ENCODE data around the gene HK2. TPM values are rescaled to one million over a fixed set of nuclear protein-coding genes. Genes with fewer than 3 reads are reported as not detected.

Gene HK2
- total and polyA plus RNA-seq, 3 experiments from 2014 or later: 1.8 to 57.0 (median 54.5) TPM

GRCh38 chr2:74880054-74880728, 46.3 kb downstream of the HK2 start:
- peaks cover 4% of the 10 kb centered on the region for H3K4me1 ChIP-seq (ENCODE audit: insufficient read depth, low read length)
- Mint-ChIP-seq H3K4me1 (peaks cover 0 to 8% (median 1%) of the 10 kb centered on the region in 3 donors), H3K27ac (no peak overlapping the region), H3K9me3 (no peaks in the 10 kb centered on the region), H3K36me3 (peaks cover 0 to 1% (median 0%) of the 10 kb centered on the region in 3 donors), H3K4me3 (peak overlapping the region in 1 of 7 donors; percentile 74), H3K27me3 (no peaks in the 10 kb centered on the region)
- POLR2A ChIA-PET: no interaction called here
- CTCF ChIA-PET: no interaction called here
- no peaks in the 10 kb centered on the region for H3K27me3 ChIP-seq (ENCODE audit: insufficient read depth, low read length, poor library complexity, severe bottlenecking)
- no peak for DNase-seq
- H3K4me3 ChIP-seq (ENCODE audit: low read length): no peak overlapping the region
- H3K36me3 ChIP-seq (ENCODE audit: insufficient read depth, low read length): peaks cover 4% of the 10 kb centered on the region
- H3K27ac ChIP-seq (ENCODE audit: low read depth, low read length): no peak overlapping the region
- H3K9me3 ChIP-seq (ENCODE audit: low read length): no peaks in the 10 kb centered on the region

DNA sequence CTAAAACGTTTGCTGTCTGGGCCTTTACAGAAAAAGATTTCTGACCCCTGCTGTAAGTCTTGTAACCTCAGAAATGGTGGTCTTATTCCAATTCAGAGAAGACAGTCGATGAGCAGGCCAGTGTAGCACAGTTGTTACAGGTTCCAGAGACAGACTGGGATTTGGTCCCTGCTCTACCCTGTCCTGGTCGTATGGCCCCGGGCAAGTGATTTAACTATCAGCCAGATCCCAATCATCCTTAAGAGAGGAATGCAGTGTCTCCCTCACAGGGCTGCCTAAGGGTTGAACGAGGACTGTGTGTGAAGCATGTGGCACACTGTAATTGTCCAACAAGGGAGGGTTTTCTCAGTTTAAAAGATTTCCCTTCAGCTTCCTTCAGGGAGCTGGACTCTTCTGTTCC, 47.2 kb downstream of the HK2 start:
- H3K9me3 Mint-ChIP-seq: no peaks in the 10 kb centered on the region
- peaks cover 0 to 12% (median 4%) of the 10 kb centered on the region in 3 donors for H3K4me1 Mint-ChIP-seq
- H3K27ac ChIP-seq (ENCODE audit: low read depth, low read length): no peak overlapping the region
- ChIA-PET POLR2A (no interaction called here), CTCF (no interaction called here)
- H3K36me3 ChIP-seq (ENCODE audit: insufficient read depth, low read length): peaks cover 4% of the 10 kb centered on the region
- peaks cover 0 to 4% (median 0%) of the 10 kb centered on the region in 3 donors for H3K36me3 Mint-ChIP-seq
- no peak overlapping the region for H3K4me3 ChIP-seq (ENCODE audit: low read length)
- peak overlapping the region in 1 of 8 donors; percentile 58 for H3K27ac Mint-ChIP-seq
- DNase-seq: no peak
- no peaks in the 10 kb centered on the region for H3K9me3 ChIP-seq (ENCODE audit: low read length)
- no peaks in the 10 kb centered on the region for H3K27me3 Mint-ChIP-seq
- H3K4me3 Mint-ChIP-seq: no peak overlapping the region
- H3K4me1 ChIP-seq (ENCODE audit: insufficient read depth, low read length): peaks cover under 1% of the 10 kb centered on the region
- H3K27me3 ChIP-seq (ENCODE audit: insufficient read depth, low read length, poor library complexity, severe bottlenecking): no peaks in the 10 kb centered on the region

DNA sequence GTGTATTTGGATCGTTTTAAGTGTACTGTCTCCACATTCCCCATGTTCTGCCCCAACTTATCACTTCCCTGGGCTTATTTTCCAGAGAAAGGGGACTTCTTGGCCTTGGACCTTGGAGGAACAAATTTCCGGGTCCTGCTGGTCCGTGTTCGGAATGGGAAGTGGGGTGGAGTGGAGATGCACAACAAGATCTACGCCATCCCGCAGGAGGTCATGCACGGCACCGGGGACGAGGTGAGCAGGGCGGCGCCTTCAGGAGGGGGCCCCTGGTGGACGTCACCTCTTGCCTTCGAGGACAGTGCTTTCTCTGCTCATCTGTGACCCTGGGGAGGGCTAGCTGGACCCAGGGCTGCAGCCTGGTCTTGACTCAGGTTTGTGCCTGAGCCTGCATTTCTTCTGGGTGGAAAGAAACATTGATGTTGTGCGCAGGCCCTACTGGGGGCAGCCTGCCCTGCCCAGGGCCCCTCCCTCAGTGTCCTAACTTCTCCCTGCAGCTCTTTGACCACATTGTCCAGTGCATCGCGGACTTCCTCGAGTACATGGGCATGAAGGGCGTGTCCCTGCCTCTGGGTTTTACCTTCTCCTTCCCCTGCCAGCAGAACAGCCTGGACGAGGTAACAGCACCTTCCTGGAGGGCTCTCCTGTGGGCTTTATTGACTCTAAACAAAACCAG, 47.8 kb downstream of the HK2 start:
- Histone ChIP-seq H3K4me3 (ENCODE audit: low read length) (no peak overlapping the region), H3K9me3 (ENCODE audit: low read length) (no peaks in the 10 kb centered on the region), H3K27me3 (ENCODE audit: insufficient read depth, low read length, poor library complexity, severe bottlenecking) (no peaks in the 10 kb centered on the region), H3K36me3 (ENCODE audit: insufficient read depth, low read length) (peaks cover 4% of the 10 kb centered on the region), H3K4me1 (ENCODE audit: insufficient read depth, low read length) (no peaks in the 10 kb centered on the region), H3K27ac (ENCODE audit: low read depth, low read length) (no peak overlapping the region)
- no peak for DNase-seq
- Mint-ChIP-seq H3K27ac (no peak overlapping the region), H3K36me3 (peaks cover 0 to 6% (median 0%) of the 10 kb centered on the region in 3 donors), H3K4me1 (peaks cover 0 to 9% (median 4%) of the 10 kb centered on the region in 3 donors), H3K4me3 (no peak overlapping the region), H3K9me3 (no peaks in the 10 kb centered on the region), H3K27me3 (no peaks in the 10 kb centered on the region)
- CTCF ChIA-PET: interaction anchor here (1.1 kb wide), 2 partner anchors 8 to 166 kb away, joined by 3 read pairs; no protein-coding TSS in a partner anchor
- POLR2A ChIA-PET: no interaction called here

DNA sequence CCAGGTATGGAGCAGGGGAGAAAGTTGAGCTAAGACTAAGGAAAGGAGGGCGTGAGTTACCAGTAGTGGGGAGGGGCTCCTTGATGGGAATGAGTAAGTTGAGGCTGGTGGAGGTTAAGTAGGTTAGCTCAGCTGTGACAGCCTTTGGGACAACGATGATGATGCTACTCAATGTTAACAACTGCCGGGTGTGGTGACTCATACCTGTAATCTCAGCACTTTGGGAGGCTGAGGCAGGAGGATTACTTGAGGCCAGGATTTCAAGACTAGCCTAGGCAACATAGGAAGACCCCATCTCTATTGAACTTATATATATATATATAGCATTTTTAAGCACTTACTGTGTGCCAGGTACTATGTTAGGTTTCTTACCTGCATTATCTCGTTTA, 48.4 kb downstream of the HK2 start:
- no peak for DNase-seq
- ChIA-PET CTCF (interaction anchor here (1.1 kb wide), 2 partner anchors 9 to 167 kb away, joined by 3 read pairs; no protein-coding TSS in a partner anchor), POLR2A (no interaction called here)
- H3K36me3 ChIP-seq (ENCODE audit: insufficient read depth, low read length): peaks cover 4% of the 10 kb centered on the region
- Mint-ChIP-seq H3K4me1 (peaks cover 0 to 9% (median 4%) of the 10 kb centered on the region in 3 donors), H3K9me3 (no peaks in the 10 kb centered on the region), H3K4me3 (no peak overlapping the region), H3K36me3 (peaks cover 0 to 6% (median 0%) of the 10 kb centered on the region in 3 donors), H3K27ac (peak overlapping the region in 1 of 8 donors; percentile 71), H3K27me3 (no peaks in the 10 kb centered on the region)
- H3K4me1 ChIP-seq (ENCODE audit: insufficient read depth, low read length): no peaks in the 10 kb centered on the region
- H3K27ac ChIP-seq (ENCODE audit: low read depth, low read length): no peak overlapping the region
- no peak overlapping the region for H3K4me3 ChIP-seq (ENCODE audit: low read length)
- no peaks in the 10 kb centered on the region for H3K27me3 ChIP-seq (ENCODE audit: insufficient read depth, low read length, poor library complexity, severe bottlenecking)
- no peaks in the 10 kb centered on the region for H3K9me3 ChIP-seq (ENCODE audit: low read length)

DNA sequence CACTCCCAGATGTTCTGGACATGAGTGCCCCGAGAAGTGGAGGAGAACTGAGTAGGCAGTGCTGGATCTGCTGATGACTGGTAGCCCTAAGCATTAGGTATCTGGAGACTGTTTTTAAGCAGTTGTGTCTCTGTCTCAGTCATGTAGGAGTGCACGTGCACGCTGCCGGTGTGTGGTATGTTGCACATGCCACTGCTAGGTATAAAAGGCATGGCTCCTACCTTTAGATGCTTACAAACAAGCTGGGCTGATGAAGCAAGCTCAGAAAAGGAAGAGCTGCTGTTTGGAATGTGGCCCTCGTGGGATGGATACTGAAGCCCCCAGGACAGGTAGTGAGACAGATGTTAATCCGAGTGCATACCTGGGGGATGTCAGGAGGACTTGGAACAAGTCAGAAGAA, 49.1 kb downstream of the HK2 start:
- Histone ChIP-seq H3K27ac (ENCODE audit: low read depth, low read length) (no peak overlapping the region), H3K4me1 (ENCODE audit: insufficient read depth, low read length) (no peaks in the 10 kb centered on the region), H3K9me3 (ENCODE audit: low read length) (no peaks in the 10 kb centered on the region), H3K4me3 (ENCODE audit: low read length) (no peak overlapping the region), H3K27me3 (ENCODE audit: insufficient read depth, low read length, poor library complexity, severe bottlenecking) (no peaks in the 10 kb centered on the region), H3K36me3 (ENCODE audit: insufficient read depth, low read length) (peaks cover 4% of the 10 kb centered on the region)
- CTCF ChIA-PET: interaction anchor here (1.1 kb wide), 2 partner anchors 9 to 168 kb away, joined by 3 read pairs; no protein-coding TSS in a partner anchor
- peaks cover 0 to 9% (median 4%) of the 10 kb centered on the region in 3 donors for H3K4me1 Mint-ChIP-seq
- H3K27ac Mint-ChIP-seq: no peak overlapping the region
- POLR2A ChIA-PET: no interaction called here
- no peak overlapping the region for H3K4me3 Mint-ChIP-seq
- H3K27me3 Mint-ChIP-seq: no peaks in the 10 kb centered on the region
- peaks cover 0 to 10% (median 0%) of the 10 kb centered on the region in 3 donors for H3K36me3 Mint-ChIP-seq
- no peak for DNase-seq
- no peaks in the 10 kb centered on the region for H3K9me3 Mint-ChIP-seq

DNA sequence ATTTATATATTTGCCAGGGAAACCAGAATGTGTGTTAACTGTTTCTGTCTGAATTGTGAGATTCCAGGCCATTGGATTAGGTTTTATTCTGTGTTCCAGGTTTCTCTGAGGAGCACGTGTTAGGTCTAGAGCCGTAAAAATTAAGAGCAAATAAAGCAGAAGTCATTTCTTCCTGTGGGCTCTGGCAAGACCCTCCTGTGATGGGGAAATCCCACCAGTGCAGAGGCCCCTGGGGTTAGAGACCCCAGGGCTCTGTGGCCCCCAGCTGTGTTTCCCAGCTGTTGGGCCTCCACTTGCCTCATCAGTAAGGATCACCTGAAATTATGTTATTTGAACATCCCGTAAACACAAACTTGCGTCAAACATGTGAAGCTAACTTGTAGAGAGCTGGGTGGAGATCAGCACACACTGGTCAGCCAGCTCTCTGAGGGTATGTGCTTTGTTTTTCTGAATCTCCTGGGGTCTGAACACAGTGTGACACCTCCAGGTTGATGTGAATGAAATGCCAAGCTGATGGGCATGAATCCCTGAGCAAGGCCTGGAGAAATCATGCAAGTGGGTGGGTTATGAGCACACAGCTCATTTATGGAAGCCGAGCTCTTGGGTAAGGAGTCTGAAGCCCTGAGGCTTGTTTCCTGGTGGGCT, 50.3 kb downstream of the HK2 start:
- no peak overlapping the region for H3K4me3 Mint-ChIP-seq
- H3K36me3 Mint-ChIP-seq: peaks cover 0 to 10% (median 0%) of the 10 kb centered on the region in 3 donors
- no peak overlapping the region for H3K4me3 ChIP-seq (ENCODE audit: low read length)
- H3K36me3 ChIP-seq (ENCODE audit: insufficient read depth, low read length): peaks cover 4% of the 10 kb centered on the region
- peaks cover 0 to 9% (median 4%) of the 10 kb centered on the region in 3 donors for H3K4me1 Mint-ChIP-seq
- H3K27ac ChIP-seq (ENCODE audit: low read depth, low read length): no peak overlapping the region
- no peaks in the 10 kb centered on the region for H3K9me3 ChIP-seq (ENCODE audit: low read length)
- DNase-seq: no peak
- H3K9me3 Mint-ChIP-seq: no peaks in the 10 kb centered on the region
- H3K27ac Mint-ChIP-seq: no peak overlapping the region
- no peaks in the 10 kb centered on the region for H3K27me3 Mint-ChIP-seq
- POLR2A ChIA-PET: interaction anchor here (0.6 kb wide), 1 partner anchor 9 kb away, joined by 3 read pairs; no protein-coding TSS in a partner anchor
- H3K27me3 ChIP-seq (ENCODE audit: insufficient read depth, low read length, poor library complexity, severe bottlenecking): no peaks in the 10 kb centered on the region
- CTCF ChIA-PET: interaction anchor here (1.6 kb wide), 1 partner anchor 8 kb away, joined by 6 read pairs; no protein-coding TSS in a partner anchor
- H3K4me1 ChIP-seq (ENCODE audit: insufficient read depth, low read length): no peaks in the 10 kb centered on the region

DNA sequence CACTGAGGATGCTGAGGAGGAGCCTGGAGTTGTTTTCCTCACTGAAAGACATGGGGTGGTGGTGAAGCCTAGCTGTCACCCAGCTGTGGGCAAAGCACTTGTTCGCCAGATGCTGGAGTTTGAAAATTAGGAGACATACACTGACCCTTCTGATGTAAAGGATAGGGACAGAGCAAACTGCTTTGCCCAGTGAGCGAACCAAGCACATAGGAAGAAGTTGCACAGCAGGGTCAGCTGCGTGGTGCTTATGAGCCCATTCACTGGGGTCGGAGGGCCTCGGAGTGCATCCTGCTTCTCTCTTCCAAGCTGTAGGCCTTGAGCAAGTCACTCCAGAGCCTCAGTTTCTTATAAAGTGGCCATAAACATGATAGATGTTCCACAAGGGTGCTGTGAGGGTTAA, 50.9 kb downstream of the HK2 start:
- Mint-ChIP-seq H3K4me1 (peaks cover 0 to 9% (median 4%) of the 10 kb centered on the region in 3 donors), H3K36me3 (peaks cover 3 to 10% (median 5%) of the 10 kb centered on the region in 3 donors), H3K27me3 (no peaks in the 10 kb centered on the region), H3K4me3 (no peak overlapping the region), H3K27ac (no peak overlapping the region), H3K9me3 (no peaks in the 10 kb centered on the region)
- peaks cover 4% of the 10 kb centered on the region for H3K36me3 ChIP-seq (ENCODE audit: insufficient read depth, low read length)
- no peak for DNase-seq
- H3K4me3 ChIP-seq (ENCODE audit: low read length): no peak overlapping the region
- H3K4me1 ChIP-seq (ENCODE audit: insufficient read depth, low read length): no peaks in the 10 kb centered on the region
- H3K9me3 ChIP-seq (ENCODE audit: low read length): no peaks in the 10 kb centered on the region
- no peaks in the 10 kb centered on the region for H3K27me3 ChIP-seq (ENCODE audit: insufficient read depth, low read length, poor library complexity, severe bottlenecking)
- ChIA-PET POLR2A (no interaction called here), CTCF (interaction anchor here (1.6 kb wide), 1 partner anchor 8 kb away, joined by 6 read pairs; no protein-coding TSS in a partner anchor)
- H3K27ac ChIP-seq (ENCODE audit: low read depth, low read length): no peak overlapping the region

GRCh38 chr2:74886251-74886650, 52.3 kb downstream of the HK2 start:
- H3K36me3 ChIP-seq (ENCODE audit: insufficient read depth, low read length): no peaks in the 10 kb centered on the region
- no peaks in the 10 kb centered on the region for H3K9me3 ChIP-seq (ENCODE audit: low read length)
- H3K27me3 ChIP-seq (ENCODE audit: insufficient read depth, low read length, poor library complexity, severe bottlenecking): no peaks in the 10 kb centered on the region
- H3K4me3 ChIP-seq (ENCODE audit: low read length): no peak overlapping the region
- no peaks in the 10 kb centered on the region for H3K27me3 Mint-ChIP-seq
- H3K27ac Mint-ChIP-seq: peak overlapping the region in 1 of 8 donors; percentile 16
- ChIA-PET POLR2A (no interaction called here), CTCF (interaction anchor here (1.6 kb wide), 1 partner anchor 10 kb away, joined by 6 read pairs; no protein-coding TSS in a partner anchor)
- DNase-seq: no peak
- no peak overlapping the region for H3K4me3 Mint-ChIP-seq
- no peak overlapping the region for H3K27ac ChIP-seq (ENCODE audit: low read depth, low read length)
- peaks cover 0 to 9% (median 4%) of the 10 kb centered on the region in 3 donors for H3K4me1 Mint-ChIP-seq
- H3K36me3 Mint-ChIP-seq: peaks cover 3 to 11% (median 10%) of the 10 kb centered on the region in 3 donors
- H3K9me3 Mint-ChIP-seq: no peaks in the 10 kb centered on the region
- no peaks in the 10 kb centered on the region for H3K4me1 ChIP-seq (ENCODE audit: insufficient read depth, low read length)
